Activated CD4-positive, CD25-positive, alpha-beta regulatory T cell treated with anti-CD3 and anti-CD28 coated beads, Interleukin-2, amount 50 U/mL, for 72 hours (primary cell): ENCODE measurements around the gene ATP4B.

Source experiments
- DNase-seq: peaks from one replicate; pipeline ENCODE4 v3.0.0; 2021

Gene ATP4B

DNA sequence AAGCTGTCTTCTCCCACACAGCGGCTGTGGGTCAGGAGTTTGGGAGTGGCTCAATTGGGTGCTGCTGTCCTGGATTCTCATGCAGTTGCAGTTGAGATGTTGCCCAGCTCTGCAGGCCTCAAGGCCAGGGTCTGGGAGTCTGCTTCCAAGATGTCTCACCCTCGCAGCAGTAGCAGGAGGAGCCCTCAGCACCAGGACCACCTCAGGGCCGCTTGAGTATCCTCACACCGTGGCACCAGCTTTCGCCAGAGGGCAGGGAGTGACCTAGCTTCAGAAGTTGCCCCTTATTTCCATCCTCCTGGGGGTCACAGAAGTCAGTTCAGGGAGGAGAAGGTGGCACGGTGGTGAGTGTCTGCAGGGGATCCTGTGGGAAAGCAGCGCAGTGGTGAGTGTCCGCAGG lies 52.5 kb downstream of the ATP4B start:
- no peak for DNase-seq

DNA sequence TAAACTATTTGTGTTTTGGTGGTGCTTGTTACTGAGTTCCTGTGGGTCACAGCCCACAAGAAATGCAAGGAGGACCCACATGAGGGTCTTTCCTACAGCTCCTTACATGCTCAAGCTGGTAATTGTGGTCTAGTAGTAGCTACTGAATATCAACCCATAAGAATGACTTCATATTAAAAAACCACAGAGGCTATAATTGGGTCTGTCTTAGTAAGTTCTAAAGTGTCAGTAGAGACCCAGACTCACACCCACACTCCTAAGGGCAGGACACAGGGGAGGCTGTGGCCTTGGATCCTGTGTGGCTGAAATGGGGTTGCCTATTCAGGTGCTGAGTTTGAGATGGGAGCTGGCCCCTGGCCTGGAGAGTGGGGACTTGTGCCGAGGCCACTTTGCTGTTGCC lies 53.8 kb downstream of the ATP4B start:
- DNase-seq = no peak

DNA sequence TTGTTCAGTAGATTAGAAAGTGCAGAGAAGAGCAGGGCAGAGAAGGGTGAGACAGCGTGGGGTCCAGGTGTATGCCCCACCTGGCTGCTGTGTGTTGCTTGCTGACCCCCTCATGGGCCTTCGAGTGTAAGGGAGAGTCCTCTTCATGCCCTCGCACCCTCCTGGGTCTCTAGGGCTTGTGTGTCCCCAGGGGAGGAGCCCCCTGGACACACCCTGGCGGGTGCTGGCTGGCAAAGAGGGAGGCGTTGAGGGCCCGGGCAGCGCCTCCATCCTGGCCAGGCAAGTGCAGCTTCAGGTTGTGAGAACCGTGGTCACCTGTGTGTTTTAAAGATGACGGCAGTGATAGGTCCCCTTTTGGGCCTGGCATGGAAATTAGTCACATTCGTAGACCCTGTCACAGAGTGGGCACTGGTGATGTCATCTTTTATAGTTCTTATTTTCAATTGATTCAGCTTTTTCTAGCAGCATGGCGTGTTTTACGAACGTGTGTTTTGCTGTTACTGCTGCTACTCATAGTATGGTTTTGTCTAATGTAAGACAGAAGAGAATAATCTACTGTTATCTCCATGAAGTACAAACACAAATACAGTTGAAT lies 54.8 kb downstream of the ATP4B start:
- no peak for DNase-seq

DNA sequence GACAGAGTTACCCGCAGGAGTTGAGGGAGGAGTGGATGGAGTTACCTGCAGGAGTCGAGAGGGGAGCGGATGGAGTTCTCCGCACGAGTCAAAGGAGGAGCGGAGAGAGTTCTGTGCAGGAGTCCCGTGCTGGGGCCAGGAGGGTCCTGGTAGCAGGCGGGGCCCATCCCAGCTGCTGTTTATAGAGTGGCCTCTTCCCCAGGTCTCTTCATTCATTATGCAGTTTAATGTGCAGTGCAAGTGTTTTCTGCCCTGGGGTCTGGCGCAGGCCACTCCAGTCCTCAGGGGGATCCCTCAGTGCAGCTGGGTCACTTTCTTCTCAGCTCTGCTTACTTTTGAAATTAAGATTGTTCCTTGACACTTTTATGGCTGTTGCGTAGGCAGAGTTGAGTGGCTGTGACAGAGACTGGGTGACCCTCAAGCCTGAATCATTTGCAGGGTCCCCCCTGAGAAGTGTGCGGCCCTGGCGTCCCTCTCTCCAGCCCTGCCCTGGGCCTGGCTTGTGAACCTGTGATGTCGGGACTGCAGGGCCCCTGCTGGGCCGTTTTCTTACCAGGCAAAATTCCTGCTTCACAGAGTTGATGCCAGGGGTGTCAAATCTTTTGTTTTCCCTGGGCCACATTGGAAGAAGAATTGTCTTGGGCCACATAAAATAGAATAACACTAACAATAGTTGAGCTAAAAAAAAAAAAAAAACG lies 55.6 kb downstream of the ATP4B start:
- DNase-seq = no peak

DNA sequence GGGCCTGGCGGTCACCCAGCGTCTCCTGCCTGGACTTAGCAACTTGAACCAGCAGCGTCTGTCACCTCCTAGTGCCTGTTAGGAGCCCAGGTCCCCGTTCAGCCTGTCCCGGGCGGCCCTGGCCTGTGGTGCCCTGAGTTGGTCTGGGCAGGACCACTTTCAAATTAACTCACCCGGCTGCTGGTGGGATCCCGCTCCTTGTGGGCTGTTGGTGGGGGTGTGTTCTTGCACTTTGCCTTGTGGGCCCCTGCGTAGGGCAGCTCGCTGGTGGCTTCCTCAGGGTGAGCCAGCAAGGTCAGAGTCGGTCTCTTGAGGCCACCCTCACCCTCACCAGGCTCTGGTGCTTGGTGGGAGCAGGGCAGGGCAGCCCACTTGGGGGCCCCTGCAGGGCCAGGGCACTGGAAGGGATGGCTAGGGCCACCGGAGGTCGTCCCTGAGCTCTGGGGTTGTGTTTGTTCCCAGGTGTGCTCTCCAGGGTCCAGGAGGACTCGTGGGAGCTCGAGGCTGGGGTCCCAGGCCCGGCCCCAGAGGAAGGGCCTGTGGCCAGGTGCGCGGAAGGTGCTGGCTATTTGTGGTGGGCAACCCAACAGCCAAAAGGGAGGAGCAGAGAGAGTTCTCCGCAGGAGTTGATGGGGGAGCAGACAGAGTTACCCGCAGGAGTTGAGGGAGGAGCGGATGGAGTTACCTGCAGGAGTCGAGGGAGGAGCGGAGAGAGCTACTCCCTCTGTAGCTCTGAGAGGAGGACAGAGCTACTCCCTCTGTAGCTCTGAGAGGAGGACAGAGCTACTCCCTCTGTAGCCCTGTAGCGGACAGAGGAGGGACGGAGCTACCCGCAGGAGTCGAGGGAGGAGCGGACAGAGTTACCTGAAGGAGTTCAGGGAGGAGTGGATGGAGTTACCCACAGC lies 56.6 kb downstream of the ATP4B start:
- no peak for DNase-seq

DNA sequence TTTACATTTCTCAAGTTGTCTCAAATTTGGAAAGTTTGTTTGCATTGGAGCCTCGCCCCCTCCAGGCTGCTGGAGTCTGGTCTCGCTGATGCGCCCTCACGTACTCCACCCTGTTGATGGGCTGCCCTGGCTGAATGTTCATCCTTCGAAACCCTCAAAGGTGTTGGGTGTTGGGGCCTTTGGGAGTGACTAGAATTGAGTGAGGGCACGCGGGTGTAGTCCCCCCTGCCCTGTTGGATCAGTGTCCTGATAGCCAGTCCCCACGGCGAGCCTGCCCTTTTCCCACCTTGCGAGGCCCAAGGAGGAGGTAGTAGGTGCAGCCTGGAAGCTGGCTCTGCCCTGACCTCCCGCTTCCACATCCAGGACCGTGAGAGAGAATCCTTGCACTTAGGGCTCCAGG lies 58.6 kb downstream of the ATP4B start:
- DNase-seq = no peak
